Neutrophil (primary cell): ENCODE results near the gene PDE6B.
"Not testable (repeated sequence)": the region's sequence is repeated elsewhere in the genome, so short reads cannot be mapped to it uniquely, and the experiment has no call there.

Experiments used
- H3K27ac ChIP-seq: fragments of 200-600 bp; sonication (generic); 2 replicates; pipeline ENCODE4 v1.5.1; 2016; ENCODE audit warnings: mild to moderate bottlenecking, moderate library complexity
- H3K27me3 ChIP-seq: fragments of 200-600 bp; sonication (generic); 2 replicates; pipeline ENCODE4 v1.6.0; 2016; ENCODE audit warnings: mild to moderate bottlenecking
- H3K36me3 ChIP-seq: fragments of 200-600 bp; sonication (generic); 2 replicates; pipeline ENCODE4 v1.5.1; 2017
- H3K4me1 ChIP-seq, 2 experiments: fragments of 200-600 bp in 1 of 2; sonication (generic) in 1 of 2; 1 replicate in 1 of 2; 2 replicates in 1 of 2; pipeline versions ENCODE4 v1.5.1 to v1.6.1; 2013 to 2016; ENCODE audit warnings: low read depth in 1 of 2, low read length in 1 of 2, mild to moderate bottlenecking in 1 of 2, moderate library complexity in 1 of 2; ENCODE audit not compliant: control insufficient read depth in 1 of 2, insufficient read depth in 1 of 2
- H3K4me3 ChIP-seq, 2 experiments: fragments of 200-600 bp in 1 of 2; sonication (generic) in 1 of 2; 1 replicate in 1 of 2; 2 replicates in 1 of 2; pipeline ENCODE4 v1.5.1; 2013 to 2016; ENCODE audit warnings: low read depth in 1 of 2, low read length in 1 of 2, mild to moderate bottlenecking in 1 of 2, moderate library complexity in 1 of 2
- H3K9me3 ChIP-seq: fragments of 200-600 bp; sonication (generic); 2 replicates; pipeline ENCODE4 v1.5.1; 2016
- CTCF ChIP-seq: fragments of 200-600 bp; sonication (generic); IDR thresholded peaks from 2 replicates; pipeline ENCODE4 v1.5.1; 2016; ENCODE audit warnings: antibody characterized with exemption

The PDE6B gene

GRCh38 chr4:633976-634598 is 8.7 kb downstream of the PDE6B start:
- no peaks in the 10 kb centered on the region for H3K36me3 ChIP-seq
- H3K9me3 ChIP-seq = no peaks in the 10 kb centered on the region
- no peak for TF ChIP-seq CTCF
- no peak overlapping the region for H3K27ac ChIP-seq
- peaks cover 8% of the 10 kb centered on the region for H3K27me3 ChIP-seq
- no peak overlapping the region for H3K4me3 ChIP-seq
- no peaks in the 10 kb centered on the region for H3K4me1 ChIP-seq

GRCh38 chr4:634599-634985 is 9.2 kb downstream of the PDE6B start:
- no peak overlapping the region for H3K4me3 ChIP-seq
- no peaks in the 10 kb centered on the region for H3K9me3 ChIP-seq
- H3K4me1 ChIP-seq = no peaks in the 10 kb centered on the region
- no peak for TF ChIP-seq CTCF
- no peak overlapping the region for H3K27ac ChIP-seq
- H3K27me3 ChIP-seq = peaks cover 12% of the 10 kb centered on the region
- H3K36me3 ChIP-seq = no peaks in the 10 kb centered on the region

GRCh38 chr4:635066-635835 is 9.9 kb downstream of the PDE6B start:
- not testable (repeated sequence) for H3K4me3 ChIP-seq, H3K36me3 ChIP-seq, H3K27ac ChIP-seq, H3K4me1 ChIP-seq, H3K9me3 ChIP-seq
- H3K27me3 ChIP-seq = peaks cover 14% of the 10 kb centered on the region

- H3K27ac ChIP-seq = no peak overlapping the region
- no peak overlapping the region for H3K4me3 ChIP-seq
- H3K9me3 ChIP-seq = no peaks in the 10 kb centered on the region
- TF ChIP-seq CTCF = no peak
- H3K36me3 ChIP-seq = no peaks in the 10 kb centered on the region
- H3K27me3 ChIP-seq = peaks cover 14% of the 10 kb centered on the region
- no peaks in the 10 kb centered on the region for H3K4me1 ChIP-seq
Observed at GRCh38 chr4:635851-636627, 10.7 kb downstream of the PDE6B start.

- Histone ChIP-seq H3K4me3 (no peak overlapping the region), H3K9me3 (no peaks in the 10 kb centered on the region), H3K4me1 (no peaks in the 10 kb centered on the region), H3K27ac (no peak overlapping the region), H3K36me3 (no peaks in the 10 kb centered on the region), H3K27me3 (peaks cover 14% of the 10 kb centered on the region)
- TF ChIP-seq CTCF = no peak
Observed at GRCh38 chr4:636628-637159, 11.3 kb downstream of the PDE6B start.
